Stimulated activated CD8-positive, alpha-beta memory T cell treated with anti-CD3 and anti-CD28 coated beads, Interleukin-4, amount 100 ng/mL, for 24 hours (primary cell): ENCODE results near the gene TSC1.

ENCODE experiments used
- DNase-seq: peaks from one replicate; pipeline ENCODE4 v3.0.0-alpha.2; 2020; ENCODE audit warnings: low read depth

The TSC1 gene

DNA sequence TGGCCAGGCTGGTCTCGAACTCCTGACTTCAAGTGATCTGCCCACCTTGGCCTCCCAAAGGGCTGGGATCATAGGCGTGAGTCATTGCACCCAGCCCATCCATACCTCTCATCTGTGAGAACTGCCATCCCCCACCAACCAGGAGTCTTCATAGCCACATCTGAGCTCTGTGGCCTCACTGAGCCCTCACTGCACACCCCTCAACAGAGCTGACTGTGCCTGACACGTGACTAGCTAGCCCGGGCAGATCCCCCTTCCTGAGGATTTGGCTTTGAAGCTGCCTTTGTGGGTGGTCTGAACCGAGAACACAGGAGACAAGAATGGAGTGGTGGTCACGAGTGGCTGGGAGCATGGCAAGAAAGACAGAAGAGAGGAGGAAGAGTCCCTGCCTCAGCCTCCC lies 81.9 kb downstream of the TSC1 start:
- DNase-seq, result no peak

DNA sequence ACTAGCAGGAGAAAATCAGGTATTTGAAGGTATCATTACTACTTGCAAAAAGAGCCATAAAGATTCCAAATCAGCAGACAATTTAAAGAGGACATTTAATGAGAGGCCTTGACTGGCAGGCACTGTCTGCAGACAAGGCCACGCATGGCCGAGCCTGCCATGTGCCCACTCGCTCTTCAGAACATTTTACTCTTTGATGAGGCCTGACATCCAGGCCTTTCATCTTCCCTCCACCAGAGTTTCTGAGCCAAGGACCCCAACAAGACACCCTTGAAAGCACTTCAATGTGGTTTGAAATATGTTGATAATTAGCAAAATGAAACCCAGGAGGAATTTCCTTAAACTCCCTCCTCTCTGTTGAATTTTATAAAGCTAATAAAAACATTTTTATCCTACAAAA lies 82.8 kb downstream of the TSC1 start:
- no peak for DNase-seq

DNA sequence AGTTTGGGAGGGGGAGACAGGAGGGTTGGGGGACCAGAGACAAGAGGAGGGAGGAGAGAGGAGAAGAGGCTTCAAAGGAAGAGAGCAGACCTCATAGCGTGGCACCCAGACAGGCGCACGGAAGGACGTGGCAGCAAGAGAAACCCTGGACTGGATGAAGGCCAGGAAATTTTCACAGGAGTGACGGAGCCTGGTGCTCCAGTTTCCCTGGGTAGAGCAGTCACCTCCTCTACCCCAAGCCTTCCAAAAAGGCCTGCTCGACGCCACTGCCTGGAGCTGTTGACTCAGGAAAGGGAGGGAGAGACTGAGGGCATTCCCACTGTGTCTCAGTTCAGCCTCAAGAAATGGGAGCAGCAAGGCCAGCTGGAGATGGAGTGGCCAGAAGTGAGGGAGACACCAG lies 85.7 kb downstream of the TSC1 start:
- DNase-seq, result no peak

DNA sequence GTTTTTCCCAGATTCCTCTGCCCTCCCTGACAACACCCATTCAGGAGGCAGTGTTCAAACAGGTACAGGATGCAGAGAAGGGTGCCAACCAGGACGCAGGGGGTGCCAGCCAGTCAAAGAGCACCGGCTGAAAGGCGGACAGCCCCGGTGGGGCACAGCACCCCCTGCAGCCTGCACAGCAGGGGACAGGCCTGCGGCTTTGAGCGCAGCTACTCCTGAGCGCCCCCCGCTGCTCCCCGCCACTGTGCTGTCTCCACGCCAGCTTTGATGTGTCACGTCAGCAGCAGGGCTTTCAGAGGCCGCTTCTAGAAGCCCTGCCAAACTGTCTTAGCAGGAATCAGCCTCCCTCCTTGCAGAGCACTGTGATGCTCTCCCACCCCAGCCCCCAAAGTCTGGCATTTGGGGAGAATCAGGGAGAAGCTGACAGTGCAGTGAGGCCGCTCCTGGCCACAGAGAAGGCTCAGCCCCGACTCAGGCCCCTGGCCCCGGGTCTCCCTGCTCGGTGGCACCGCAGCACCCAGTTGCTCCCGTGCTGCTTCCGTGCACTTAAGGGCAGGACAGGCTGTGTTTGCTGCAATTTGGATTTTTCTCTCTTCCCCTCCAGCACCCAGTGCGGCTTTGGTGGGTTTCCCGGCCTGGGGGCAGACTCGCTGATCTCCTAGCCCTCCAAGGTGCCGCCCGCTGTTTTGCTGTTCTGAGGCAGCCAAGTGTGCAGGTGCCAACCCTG lies 86.6 kb downstream of the TSC1 start:
- DNase-seq, result no peak

- no peak for DNase-seq
Measured at GRCh38 chr9:132857031-132857430, 87.4 kb downstream of the TSC1 start.

DNA sequence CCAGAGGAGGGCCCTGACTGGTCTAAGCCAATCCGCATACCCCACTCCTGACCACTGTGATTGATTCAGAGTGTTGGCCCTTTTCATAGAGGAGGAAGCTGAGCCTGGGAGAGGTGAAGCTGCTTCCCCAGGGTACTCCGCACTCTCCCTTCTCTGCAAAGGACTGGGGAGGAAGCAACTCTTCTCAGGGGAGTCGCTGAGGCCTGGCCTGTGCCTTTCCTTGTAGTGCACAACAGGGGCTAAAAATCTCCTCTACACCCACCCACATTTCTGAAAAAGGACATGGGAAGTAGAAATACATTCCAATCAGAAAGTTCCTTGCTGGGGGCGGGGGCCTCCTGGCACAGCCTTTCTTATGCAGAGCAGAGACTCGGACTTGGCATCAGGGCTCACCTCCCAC lies 88.5 kb downstream of the TSC1 start:
- no peak for DNase-seq

DNA sequence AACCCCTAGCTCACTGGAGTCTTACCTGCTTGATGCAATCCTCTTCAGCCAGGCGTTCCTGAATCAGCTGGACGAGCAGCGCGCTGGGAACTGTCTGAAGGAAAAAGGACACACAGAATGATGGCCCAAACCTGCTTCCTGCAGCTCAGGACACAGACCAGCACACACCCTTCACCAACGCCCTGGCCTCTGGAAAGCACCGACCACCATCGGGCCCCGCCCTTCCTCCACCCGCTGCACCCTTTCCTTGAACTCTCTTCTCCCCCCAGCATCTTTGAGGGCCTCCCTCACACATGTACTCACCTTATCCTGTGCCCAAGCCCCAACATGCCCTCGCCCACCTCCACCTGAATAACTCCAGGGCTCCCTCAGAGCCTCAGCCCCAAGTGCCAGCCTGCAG lies 89.6 kb downstream of the TSC1 start:
- DNase-seq, result no peak

- DNase-seq, result no peak
Measured at GRCh38 chr9:132853482-132853881, 90.9 kb downstream of the TSC1 start.

DNA sequence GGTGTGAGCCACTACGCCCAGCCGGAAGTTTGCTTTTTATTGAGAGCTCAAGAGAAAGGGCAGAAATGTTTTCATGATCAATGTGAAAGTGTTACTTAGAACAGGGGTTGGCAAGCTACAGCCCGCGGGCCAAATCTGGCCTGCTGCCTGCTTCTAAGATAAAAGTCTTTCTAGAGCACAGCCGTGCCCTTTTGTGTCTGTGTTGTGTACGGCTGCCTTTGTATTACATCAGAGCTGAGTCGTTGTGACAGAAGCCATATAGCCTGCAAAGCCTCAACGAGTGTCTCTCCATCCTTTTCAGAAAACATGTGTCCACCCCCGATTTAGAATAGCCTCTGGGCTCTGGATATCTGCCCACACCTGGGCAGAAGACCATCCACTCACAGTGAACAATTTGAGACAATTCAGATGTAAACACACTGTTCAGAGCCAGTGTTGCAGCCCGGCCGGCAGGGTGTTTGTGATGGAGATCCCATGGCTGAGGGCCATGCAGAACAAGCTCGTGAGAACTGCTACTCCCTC lies 95.2 kb downstream of the TSC1 start:
- no peak for DNase-seq

DNA sequence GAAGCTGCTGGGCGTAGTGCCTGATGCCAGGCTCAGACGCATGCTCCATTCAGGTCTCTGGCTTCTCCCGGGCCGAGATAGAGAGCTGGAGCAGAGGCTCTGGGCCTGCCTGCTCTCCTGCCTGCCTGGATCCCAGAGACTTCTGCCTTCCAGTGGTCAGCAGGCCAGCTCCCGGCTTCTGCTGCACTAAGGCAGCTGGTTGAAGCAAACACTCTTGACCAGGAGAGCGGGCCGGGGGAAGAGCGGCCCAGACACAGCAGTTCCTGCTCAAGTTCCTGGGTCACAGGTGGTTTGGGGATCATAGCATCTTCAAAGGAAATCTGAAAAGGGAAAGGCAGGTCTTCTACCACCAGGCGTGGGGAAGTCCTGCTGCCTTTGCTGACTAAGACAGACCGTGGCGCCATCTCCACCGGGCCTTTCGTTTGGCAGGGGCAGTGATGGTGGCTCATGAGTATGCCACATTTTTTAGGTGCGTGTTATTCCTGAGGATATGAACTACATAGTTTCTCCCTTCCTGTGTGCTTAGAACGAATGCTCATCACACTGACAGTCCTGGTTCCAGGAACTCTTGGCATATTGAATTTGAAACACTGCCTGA lies 97.4 kb downstream of the TSC1 start:
- no peak for DNase-seq

GRCh38 chr9:132846109-132846917 lies 98.1 kb downstream of the TSC1 start:
- no peak for DNase-seq

DNA sequence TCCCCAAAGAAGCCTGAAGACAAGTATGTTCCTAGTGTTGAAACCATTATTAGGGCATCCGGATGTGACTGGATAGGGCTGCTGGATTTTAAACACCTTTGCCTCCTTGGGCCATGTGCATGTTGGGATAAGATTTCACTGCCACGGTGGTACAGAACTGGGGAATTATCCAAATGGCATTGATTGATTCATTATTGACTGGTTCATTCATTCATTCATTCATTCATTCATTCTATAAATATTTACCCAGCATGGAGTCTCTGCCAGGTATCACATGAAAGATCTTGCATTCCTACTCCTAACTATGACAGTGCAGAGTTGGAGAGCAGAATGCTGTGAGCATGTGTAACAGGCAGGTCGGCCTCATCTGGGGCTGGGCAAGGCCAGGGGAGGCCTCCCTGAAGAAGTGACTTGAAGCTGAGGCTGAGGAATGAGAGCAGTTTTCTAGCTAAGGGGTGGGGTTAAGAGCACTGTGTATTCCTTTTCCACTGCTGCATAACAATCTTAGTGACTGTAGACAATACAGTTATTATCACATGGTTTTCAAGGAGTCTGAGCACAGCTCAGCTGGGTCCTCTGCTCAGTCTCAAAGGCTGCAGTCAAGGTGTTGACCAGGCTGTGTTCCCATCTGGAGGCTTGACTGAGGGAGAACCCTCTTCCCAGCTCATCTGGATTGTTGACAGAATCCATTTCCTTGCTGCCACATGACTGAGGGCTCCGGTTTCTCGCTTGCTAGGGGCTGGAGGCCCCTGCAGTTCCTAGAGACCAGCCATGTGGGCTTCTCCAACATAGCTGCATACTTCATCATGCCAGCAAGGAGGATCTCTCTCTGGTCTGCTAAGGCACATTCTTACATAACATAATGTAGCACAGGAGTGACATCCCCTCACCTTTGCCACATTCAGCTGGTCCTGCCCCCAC lies 102.0 kb downstream of the TSC1 start:
- DNase-seq, result no peak
